GM06990 (cell line): ENCODE data around the gene ARMC10.
"Not testable (repeated sequence)": the region's sequence is repeated elsewhere in the genome, so short reads cannot be mapped to it uniquely, and the experiment has no call there.

Experiments
- DNase-seq: peaks from one replicate; pipeline ENCODE4 v3.0.0-alpha.2; 2011; ENCODE audit not compliant: insufficient read length; ENCODE audit errors: extremely low read depth
- H3K27me3 ChIP-seq: replicated peaks from 2 replicates; pipeline ENCODE4 v1.6.0; 2011; ENCODE audit warnings: low read length; ENCODE audit not compliant: control insufficient read depth, insufficient read depth
- H3K36me3 ChIP-seq: 2 replicates; pipeline ENCODE4 v1.5.1; 2011; ENCODE audit warnings: low read length; ENCODE audit not compliant: control insufficient read depth, insufficient read depth
- H3K4me3 ChIP-seq: replicated peaks from 2 replicates; pipeline ENCODE4 v1.5.1; 2011; ENCODE audit warnings: low read depth, mild to moderate bottlenecking, control low read depth, low read length
- CTCF ChIP-seq: IDR thresholded peaks from 2 replicates; pipeline ENCODE4 v1.5.1; 2011; ENCODE audit warnings: low read length, control low read depth, mild to moderate bottlenecking, inconsistent platforms; ENCODE audit not compliant: insufficient read depth, poor library complexity, severe bottlenecking

ARMC10 gene

GRCh38 chr7:103076764-103077163, 1.8 kb downstream of the ARMC10 start:
- Histone ChIP-seq H3K36me3 (no peaks in the 10 kb centered on the region), H3K27me3 (no peaks in the 10 kb centered on the region), H3K4me3 (no peak overlapping the region)
- DNase-seq, result no peak
- no peak for TF ChIP-seq CTCF

- TF ChIP-seq CTCF, result no peak
- DNase-seq, result no peak
- no peaks in the 10 kb centered on the region for H3K27me3 ChIP-seq
- H3K4me3 ChIP-seq, result no peak overlapping the region
- H3K36me3 ChIP-seq, result no peaks in the 10 kb centered on the region
These were observed 2.4 kb downstream of the ARMC10 start for GRCh38 chr7:103077318-103077717.

GRCh38 chr7:103078226-103078625, 3.3 kb downstream of the ARMC10 start:
- not testable (repeated sequence) for H3K4me3 ChIP-seq, DNase-seq, H3K36me3 ChIP-seq, H3K27me3 ChIP-seq

- no peak for TF ChIP-seq CTCF
- Histone ChIP-seq H3K4me3 (no peak overlapping the region), H3K27me3 (no peaks in the 10 kb centered on the region), H3K36me3 (no peaks in the 10 kb centered on the region; the same call in 1 of the 2 replicates)
- no peak for DNase-seq
These were observed 4.9 kb downstream of the ARMC10 start for GRCh38 chr7:103079836-103080235.

- Histone ChIP-seq H3K36me3 (peaks cover 3% of the 10 kb centered on the region), H3K4me3 (no peak overlapping the region), H3K27me3 (no peaks in the 10 kb centered on the region)
- no peak for TF ChIP-seq CTCF
- DNase-seq, result no peak
These were observed 6.0 kb downstream of the ARMC10 start for GRCh38 chr7:103080923-103081322.

- Histone ChIP-seq H3K36me3 (peaks cover 3% of the 10 kb centered on the region), H3K27me3 (no peaks in the 10 kb centered on the region), H3K4me3 (no peak overlapping the region)
- TF ChIP-seq CTCF, result no peak
- DNase-seq, result no peak
These were observed 7.6 kb downstream of the ARMC10 start for GRCh38 chr7:103082497-103082896.
